Stimulated activated naive CD8-positive, alpha-beta T cell treated with anti-CD3 and anti-CD28 coated beads, Interleukin-15, Interleukin-2, amounts not matched to agents 100 U/mL and 50 U/mL, for 24 hours (primary cell): Measurements from ENCODE around the gene PPM1G.
A peak's percentile ranks its signal among the peaks of the same experiment; 100 is the strongest.
"Not testable (repeated sequence)": the region's sequence is repeated elsewhere in the genome, so short reads cannot be mapped to it uniquely, and the experiment has no call there.

Experiments
- ATAC-seq: fragments of 150-1000 bp; cut with Tn5 transposase; one replicate; pipeline ENCODE4 v1.10.0; 2021
- DNase-seq: peaks from one replicate; pipeline ENCODE4 v3.0.0; 2021

The PPM1G gene

GRCh38 chr2:27409321-27410073 lies at the start of gene PPM1G:
Gene PPM1G (minus strand): TSS chr2:27409591. CDS start chr2:27409422, 169 bp downstream.
- DNase-seq (peak; percentile 99), ATAC-seq (peak; percentile 98)

- DNase-seq (no peak), ATAC-seq (no peak)
These were observed 44.6 kb upstream of the PPM1G start for GRCh38 chr2:27453968-27454367.

GRCh38 chr2:27451095-27451494 lies 41.7 kb upstream of the PPM1G start:
- no peak for DNase-seq
- peak; percentile 65 for ATAC-seq

- DNase-seq (no peak), ATAC-seq (no peak)
These were observed 39.0 kb upstream of the PPM1G start for GRCh38 chr2:27448381-27448780.

- DNase-seq (no peak), ATAC-seq (no peak)
These were observed 36.7 kb upstream of the PPM1G start for GRCh38 chr2:27446057-27446456.

- ATAC-seq (no peak), DNase-seq (no peak)
These were observed 36.2 kb upstream of the PPM1G start for GRCh38 chr2:27445615-27446014.

GRCh38 chr2:27445155-27445554 lies 35.8 kb upstream of the PPM1G start:
- DNase-seq (no peak), ATAC-seq (no peak)

GRCh38 chr2:27442920-27443282 lies 33.5 kb upstream of the PPM1G start:
- DNase-seq, result no peak
- ATAC-seq, result peak; percentile 5

GRCh38 chr2:27441958-27442919 lies 32.8 kb upstream of the PPM1G start, which contains the start of gene KRTCAP3:
Gene KRTCAP3 (plus strand): TSS chr2:27442381. CDS start chr2:27442413, 32 bp downstream.
- ATAC-seq, result peak; percentile 20

GRCh38 chr2:27441226-27441926 lies 32.0 kb upstream of the PPM1G start:
- ATAC-seq (peak; percentile 53), DNase-seq (no peak)

More at GRCh38 chr2:27441958-27442919, 32.8 kb upstream of the PPM1G start, which contains the start of gene KRTCAP3:
- peak; percentile 33 for DNase-seq

GRCh38 chr2:27435628-27436027 lies 26.2 kb upstream of the PPM1G start:
- DNase-seq, result no peak
- ATAC-seq, result no peak

- ATAC-seq, result peak; percentile 24
- DNase-seq, result peak; percentile 35
These were observed 22.0 kb upstream of the PPM1G start for GRCh38 chr2:27431395-27431794.

- DNase-seq, result peak; percentile 83
These were observed 19.7 kb upstream of the PPM1G start for GRCh38 chr2:27428978-27429541.

GRCh38 chr2:27428213-27428977 lies 19.0 kb upstream of the PPM1G start, which contains the start of gene NRBP1:
Gene NRBP1 (plus strand): TSS chr2:27428631. CDS start chr2:27433274, 4,643 bp downstream.
- DNase-seq (peak; percentile 98), ATAC-seq (peak; percentile 89)

More at GRCh38 chr2:27428978-27429541, 19.7 kb upstream of the PPM1G start:
- ATAC-seq, result peak; percentile 84

- DNase-seq (no peak), ATAC-seq (no peak)
These were observed 18.4 kb upstream of the PPM1G start for GRCh38 chr2:27427863-27428212.

- not testable (repeated sequence) for DNase-seq, ATAC-seq
These were observed 15.6 kb upstream of the PPM1G start for GRCh38 chr2:27425039-27425438.

GRCh38 chr2:27422958-27423357 lies 13.6 kb upstream of the PPM1G start:
- DNase-seq (no peak), ATAC-seq (no peak)

GRCh38 chr2:27421660-27422250 lies 12.4 kb upstream of the PPM1G start:
- ATAC-seq, result no peak
- DNase-seq, result no peak

GRCh38 chr2:27420996-27421395 lies 11.6 kb upstream of the PPM1G start:
- DNase-seq (no peak), ATAC-seq (no peak)

- no peak for DNase-seq
- ATAC-seq, result no peak
These were observed 6.8 kb upstream of the PPM1G start for GRCh38 chr2:27416151-27416550.
